Dermis microvascular lymphatic vessel endothelial cell (primary cell): ENCODE data around the gene DDX41. TPM values are rescaled to one million over a fixed set of nuclear protein-coding genes. Genes with fewer than 3 reads are reported as not detected.

Experiments used
- DNase-seq, 2 donors: peaks; one replicate each; pipeline versions ENCODE4 v3.0.0 to v3.0.0-alpha.2; 2010; ENCODE audit warnings: low read depth in 2 of 2
- total RNA-seq: library from RNA; depleted of rRNA; stranded (reverse); fragments of >200 nt; gene quantifications from 2 replicates; pipeline ENCODE4 v1.2.1, GENCODE V29; 2014

DDX41 gene
- total RNA-seq, 1 donor from 2014 or later = 66.2 TPM

GRCh38 chr5:177484902-177485549 is 31.7 kb downstream of the DDX41 start:
- no peak for DNase-seq

DNA sequence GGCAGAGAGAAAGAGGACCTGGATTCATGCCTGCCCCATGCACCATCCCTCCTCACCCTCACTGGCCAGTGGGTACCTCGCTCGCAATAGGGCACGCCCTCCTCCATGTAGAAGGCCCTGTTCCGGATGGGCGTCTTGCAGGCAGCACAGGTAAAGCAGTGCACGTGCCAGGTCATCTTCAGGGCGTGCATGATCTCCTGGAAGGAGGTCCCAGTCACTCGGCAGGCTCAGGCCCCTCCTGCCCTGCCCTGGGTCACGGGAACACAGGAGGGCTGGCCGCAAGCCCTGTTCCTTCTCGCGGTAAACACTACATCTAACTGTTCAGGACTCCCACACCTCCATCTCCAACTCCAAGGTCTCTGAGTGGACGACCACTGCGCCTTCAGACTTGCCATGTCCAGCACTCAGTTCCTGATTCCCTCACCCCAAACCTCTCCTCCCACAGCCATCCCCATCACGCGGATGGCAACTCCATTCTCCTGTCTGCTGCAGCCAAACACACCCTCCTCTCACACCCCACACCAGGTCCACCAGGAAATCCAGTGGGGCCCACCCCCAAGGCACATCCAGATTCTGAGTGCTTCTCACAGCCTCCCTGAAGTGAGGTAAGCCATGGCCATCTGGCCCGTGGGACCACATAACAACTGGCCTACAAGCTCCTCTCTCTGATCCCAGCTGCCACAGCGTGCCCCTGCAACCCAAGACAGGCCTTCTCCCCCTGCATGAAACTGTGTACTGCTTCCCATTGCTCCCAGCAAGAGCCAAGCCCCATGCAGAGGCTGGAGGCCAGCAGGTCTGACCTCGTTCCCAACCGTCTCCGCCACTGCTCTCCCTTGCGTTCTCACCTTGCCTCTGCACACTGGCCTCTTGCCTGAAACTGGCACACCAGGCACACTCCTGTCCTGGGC is 32.5 kb downstream of the DDX41 start:
- no peak for DNase-seq

- no peak for DNase-seq
Observed at GRCh38 chr5:177483042-177483441, 33.7 kb downstream of the DDX41 start.

DNA sequence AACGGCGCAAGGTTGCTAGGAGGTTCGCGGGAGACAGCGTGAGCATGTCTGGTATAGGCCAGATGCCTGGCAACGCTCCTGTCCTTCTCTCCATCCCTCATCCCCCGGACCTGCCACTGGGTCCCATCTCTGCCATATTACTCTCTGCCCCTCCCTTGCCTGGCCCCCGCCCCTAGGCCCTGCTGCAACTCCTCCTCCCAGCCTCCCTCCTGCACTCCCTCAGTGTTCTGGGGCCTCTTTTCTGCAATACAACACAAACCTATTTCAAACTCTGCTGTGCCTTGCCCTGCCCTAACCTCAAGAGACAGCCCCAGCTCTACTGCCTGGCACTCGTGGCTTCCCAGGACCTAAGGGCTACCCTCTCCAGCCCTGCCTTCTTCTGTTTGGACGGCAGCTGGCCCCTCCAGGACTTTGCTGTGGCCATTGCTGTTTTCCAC is 34.4 kb downstream of the DDX41 start:
- no peak for DNase-seq

- no peak for DNase-seq
Observed at GRCh38 chr5:177479774-177480173, 37.0 kb downstream of the DDX41 start.

DNA sequence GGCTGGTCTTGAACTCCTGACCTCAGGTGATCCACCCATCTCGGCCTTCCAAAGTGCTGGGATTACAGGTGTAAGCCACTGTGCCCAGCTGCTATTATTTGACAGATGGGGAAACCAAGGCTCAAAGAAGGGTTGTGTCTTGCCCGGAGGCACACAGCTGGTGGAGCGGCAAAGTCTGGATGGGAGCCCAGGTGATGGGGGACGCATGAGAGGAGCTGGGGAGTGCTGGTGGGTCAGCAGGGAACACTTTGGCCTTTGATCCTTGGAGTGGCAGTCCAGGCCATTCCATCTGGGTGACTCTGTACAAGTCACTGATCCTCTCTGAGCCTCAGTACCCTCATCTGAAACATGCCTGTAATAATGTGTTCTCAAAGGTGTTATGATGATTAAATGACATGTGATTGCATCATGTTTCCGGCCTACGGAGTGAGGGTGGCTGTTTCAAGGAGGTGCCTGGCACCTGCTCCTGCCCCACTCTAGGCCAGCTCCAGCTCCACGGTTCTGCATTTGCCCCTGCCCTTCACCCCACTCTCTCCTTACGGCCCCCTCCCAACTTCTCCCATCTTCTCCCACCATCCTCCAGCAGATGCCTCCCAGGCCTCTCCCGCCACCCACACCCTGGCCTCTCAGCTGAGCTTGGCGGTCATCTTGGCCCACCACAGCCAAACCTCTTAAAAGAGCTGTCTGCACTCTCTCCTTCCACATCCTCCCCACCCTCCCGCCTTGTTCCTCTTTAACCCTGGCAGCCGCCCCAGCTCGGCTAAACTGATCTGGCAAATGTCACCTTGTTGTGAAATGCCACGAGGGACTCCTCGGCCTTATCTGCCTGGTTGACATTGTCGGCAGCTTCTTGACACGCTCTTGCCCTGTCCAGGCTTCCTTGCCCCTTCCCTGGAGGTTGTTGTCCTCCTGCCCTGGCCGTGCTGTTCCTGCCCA is 37.8 kb downstream of the DDX41 start:
- DNase-seq = no peak

- DNase-seq = no peak
Observed at GRCh38 chr5:177477701-177478477, 38.9 kb downstream of the DDX41 start.

- peak in 1 of 2 donors; percentile 76 for DNase-seq
Observed at GRCh38 chr5:177476531-177477233, 40.1 kb downstream of the DDX41 start.

- DNase-seq = no peak
Observed at GRCh38 chr5:177475563-177476427, 41.0 kb downstream of the DDX41 start.

- no peak for DNase-seq
Observed at GRCh38 chr5:177474846-177475562, 41.8 kb downstream of the DDX41 start.

DNA sequence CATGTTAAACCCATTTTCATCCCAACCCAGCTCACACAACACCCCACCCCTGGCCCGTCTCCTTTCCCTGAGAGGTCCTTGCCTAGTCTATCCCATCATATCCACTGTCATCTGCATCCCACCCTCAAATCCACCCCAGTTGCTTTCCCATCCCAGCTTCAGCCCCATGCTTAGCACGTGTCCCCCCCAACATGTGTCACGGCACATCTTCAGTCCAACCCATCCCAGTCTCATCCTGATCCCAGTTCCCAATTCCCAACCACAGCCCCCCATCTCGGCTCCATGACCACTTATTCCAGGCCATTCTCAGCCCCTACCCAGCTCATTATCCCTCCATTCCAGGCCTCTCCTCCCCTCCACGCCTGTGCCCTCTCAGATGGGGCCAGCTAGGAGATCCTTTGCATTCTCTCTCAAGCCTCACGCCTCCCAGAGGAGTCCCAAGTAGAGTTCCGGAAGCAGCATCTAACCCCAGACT is 42.7 kb downstream of the DDX41 start:
- DNase-seq = no peak

DNA sequence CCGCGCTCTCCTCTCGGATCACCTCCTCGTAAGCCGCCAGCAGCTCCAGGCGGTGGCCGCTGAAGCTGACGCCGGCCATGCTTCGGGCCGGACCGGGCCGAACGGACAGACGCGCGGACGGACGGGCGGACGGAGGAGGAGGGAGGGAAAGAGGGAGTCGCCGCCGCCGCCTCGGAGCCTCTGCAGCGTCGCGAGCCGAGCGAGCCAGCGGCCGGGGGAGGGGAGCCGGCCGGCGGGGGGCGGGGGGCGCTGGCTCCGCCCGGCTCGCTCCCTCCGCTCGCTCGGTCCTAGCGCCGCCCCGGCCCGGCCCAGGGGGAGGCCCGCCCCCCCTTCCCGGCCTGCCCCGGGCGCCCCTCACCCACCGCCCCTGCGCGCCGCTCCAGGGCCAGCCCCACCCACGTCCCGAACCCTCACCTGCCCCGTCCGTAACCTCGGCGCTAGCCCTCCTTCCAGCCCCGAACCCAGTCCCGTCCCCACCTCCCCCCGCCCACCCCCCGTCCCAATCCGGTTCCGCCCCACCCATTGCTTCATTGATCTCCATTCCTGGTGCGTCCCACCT is 43.2 kb downstream of the DDX41 start, which contains the start of gene DBN1:
Gene DBN1 (minus strand): TSS at position 192 of the 559 bp plus-strand sequence. CDS start 113 bp downstream, at position 79.
- DNase-seq = peak in 1 of 2 donors; percentile 64

GRCh38 chr5:177472460-177473442 is 44.0 kb downstream of the DDX41 start:
- peak in 1 of 2 donors; percentile 57 for DNase-seq

- peak in 1 of 2 donors; percentile 31 for DNase-seq
Observed at GRCh38 chr5:177471610-177472356, 45.0 kb downstream of the DDX41 start.

- no peak for DNase-seq
Observed at GRCh38 chr5:177470759-177471536, 45.8 kb downstream of the DDX41 start.
